Measurements from ENCODE around the gene TSPAN18. TPM values are rescaled to one million over a fixed set of nuclear protein-coding genes. Genes with fewer than 3 reads are reported as not detected.

TSPAN18 gene
- polyA plus RNA-seq, 1 of the 3 experiments (the other 2 are of a cell fraction) = 0.72 TPM

DNA sequence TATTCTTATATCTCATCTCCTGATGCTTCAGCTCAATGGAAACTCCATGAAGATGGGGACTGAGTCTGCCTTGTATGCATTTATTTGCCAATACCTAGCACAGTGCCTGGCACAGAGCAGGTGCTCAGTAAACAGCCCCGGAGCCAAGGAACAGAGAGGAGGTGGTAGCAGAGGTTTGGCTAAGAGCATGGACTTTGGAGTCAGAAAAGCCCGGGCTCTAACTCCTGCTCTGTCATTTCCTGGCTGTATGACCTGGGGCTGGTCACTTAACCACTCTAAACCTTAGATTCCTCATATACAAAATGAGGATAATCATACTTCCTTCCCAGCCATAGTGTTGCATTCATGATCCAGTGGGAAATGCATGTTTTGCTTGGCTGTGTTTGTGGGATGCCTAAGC is 187.3 kb downstream of the TSPAN18 start:
- Histone ChIP-seq H3K4me1 (ENCODE audit: control insufficient read depth in 1 of 2, insufficient read depth in 2 of 2, low read depth in 1 of 2, low read length in 1 of 2) (peaks cover 0 to 10% of the 10 kb centered on the region in 2 experiments; a peak in 1 of 4 replicates), H3K9me3 (no peaks in the 10 kb centered on the region), H3K36me3 (replicated peaks in 1 of 2; ENCODE audit: control insufficient read depth in 1 of 2, insufficient read depth in 2 of 2, low read length in 1 of 2) (no peaks in the 10 kb centered on the region), H3K27ac (ENCODE audit: low read depth in 2 of 2, low read length in 1 of 2) (no peak overlapping the region), H3K27me3 (ENCODE audit: insufficient read depth) (no peaks in the 10 kb centered on the region), H3K9me2 (no peaks in the 10 kb centered on the region), H4K20me1 (ENCODE audit: insufficient read depth) (no peaks in the 10 kb centered on the region), H3K4me3 (ENCODE audit: low read depth in 2 of 2, low read length in 1 of 2) (no peak overlapping the region), H3K4me2 (no peak overlapping the region), H3K79me2 (ENCODE audit: insufficient read depth) (no peaks in the 10 kb centered on the region), H3K9ac (no peak overlapping the region), H2AFZ (ENCODE audit: low read depth) (no peak overlapping the region), H3F3A (replicated peaks; ENCODE audit: insufficient read depth) (no peaks in the 10 kb centered on the region)
- POLR2A ChIA-PET = no interaction called here
- CTCF ChIA-PET = interaction anchor here (0.7 to 6.3 kb wide), 8 partner anchors 13 to 426 kb away, joined by 3 to 155 read pairs (median 5); no protein-coding TSS in a partner anchor
- 64% methylated on average over 2 of the region's 2 CpGs for WGBS (ENCODE audit: low lambda C conversion rate)
- DNase-seq = no peak
- TF ChIP-seq RXRA (IDR thresholded peaks at IDR 0.05; ENCODE audit: borderline replicate concordance, low read depth) (no peak), POLR2AphosphoS5 (IDR thresholded peaks at IDR 0.05; ENCODE audit: low read depth, low read length) (no peak), NFIC (IDR thresholded peaks at IDR 0.05; ENCODE audit: borderline replicate concordance) (no peak), RFX5 (IDR thresholded peaks at IDR 0.05; ENCODE audit: low read length) (no peak), TCF12 (IDR thresholded peaks at IDR 0.05) (no peak), TEAD4 (IDR thresholded peaks at IDR 0.05; ENCODE audit: borderline replicate concordance, insufficient read depth) (no peak), RCOR1 (IDR thresholded peaks at IDR 0.05; ENCODE audit: low read length) (no peak), ELF1 (IDR thresholded peaks at IDR 0.05) (no peak), JUND (IDR thresholded peaks at IDR 0.05) (no peak), YY1 (IDR thresholded peaks at IDR 0.05; ENCODE audit: low read depth) (no peak), GATA2 (CRISPR knock-in tag; IDR thresholded peaks at IDR 0.05) (no peak), EZH2phosphoT487 (IDR thresholded peaks at IDR 0.05; ENCODE audit: borderline replicate concordance, low read depth) (no peak), FOXM1 (IDR thresholded peaks at IDR 0.05; ENCODE audit: low read depth) (no peak), SMC3 (IDR thresholded peaks at IDR 0.05; ENCODE audit: low read depth, low read length) (no peak)
- TF ChIP-seq, protein P1, sequence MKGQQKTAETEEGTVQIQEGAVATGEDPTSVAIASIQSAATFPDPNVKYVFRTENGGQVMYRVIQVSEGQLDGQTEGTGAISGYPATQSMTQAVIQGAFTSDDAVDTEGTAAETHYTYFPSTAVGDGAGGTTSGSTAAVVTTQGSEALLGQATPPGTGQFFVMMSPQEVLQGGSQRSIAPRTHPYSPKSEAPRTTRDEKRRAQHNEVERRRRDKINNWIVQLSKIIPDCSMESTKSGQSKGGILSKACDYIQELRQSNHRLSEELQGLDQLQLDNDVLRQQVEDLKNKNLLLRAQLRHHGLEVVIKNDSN (IDR thresholded peaks at IDR 0.05; ENCODE audit: borderline replicate concordance, low read depth) = no peak
- TF ChIP-seq, protein P2, sequence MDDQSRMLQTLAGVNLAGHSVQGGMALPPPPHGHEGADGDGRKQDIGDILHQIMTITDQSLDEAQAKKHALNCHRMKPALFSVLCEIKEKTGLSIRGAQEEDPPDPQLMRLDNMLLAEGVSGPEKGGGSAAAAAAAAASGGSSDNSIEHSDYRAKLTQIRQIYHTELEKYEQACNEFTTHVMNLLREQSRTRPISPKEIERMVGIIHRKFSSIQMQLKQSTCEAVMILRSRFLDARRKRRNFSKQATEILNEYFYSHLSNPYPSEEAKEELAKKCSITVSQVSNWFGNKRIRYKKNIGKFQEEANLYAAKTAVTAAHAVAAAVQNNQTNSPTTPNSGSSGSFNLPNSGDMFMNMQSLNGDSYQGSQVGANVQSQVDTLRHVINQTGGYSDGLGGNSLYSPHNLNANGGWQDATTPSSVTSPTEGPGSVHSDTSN (IDR thresholded peaks at IDR 0.05) = no peak
- TF ChIP-seq, protein P3, sequence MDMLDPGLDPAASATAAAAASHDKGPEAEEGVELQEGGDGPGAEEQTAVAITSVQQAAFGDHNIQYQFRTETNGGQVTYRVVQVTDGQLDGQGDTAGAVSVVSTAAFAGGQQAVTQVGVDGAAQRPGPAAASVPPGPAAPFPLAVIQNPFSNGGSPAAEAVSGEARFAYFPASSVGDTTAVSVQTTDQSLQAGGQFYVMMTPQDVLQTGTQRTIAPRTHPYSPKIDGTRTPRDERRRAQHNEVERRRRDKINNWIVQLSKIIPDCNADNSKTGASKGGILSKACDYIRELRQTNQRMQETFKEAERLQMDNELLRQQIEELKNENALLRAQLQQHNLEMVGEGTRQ (IDR thresholded peaks at IDR 0.05; ENCODE audit: borderline replicate concordance, low read depth, low read length) = no peak

DNA sequence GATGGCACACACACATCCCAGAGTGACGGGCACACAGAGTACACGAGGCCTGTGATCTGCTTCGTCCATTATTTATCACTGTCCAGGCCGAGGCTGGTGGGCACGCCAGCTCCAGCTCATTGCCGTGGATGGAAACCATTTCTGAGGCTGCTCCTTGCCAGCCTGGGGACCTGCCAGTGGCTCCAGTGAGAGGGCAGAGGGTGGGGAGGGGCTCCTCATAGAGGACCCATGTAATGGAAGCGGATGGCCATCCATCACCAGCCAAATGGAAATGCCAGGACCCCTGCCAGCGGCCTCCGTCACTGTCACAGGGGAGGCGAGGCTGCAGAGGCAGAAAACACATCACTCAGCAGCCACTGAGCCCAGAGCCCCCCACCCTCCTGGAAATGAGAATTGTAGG is 188.2 kb downstream of the TSPAN18 start:
- Histone ChIP-seq H2AFZ (ENCODE audit: low read depth) (no peak overlapping the region), H3K36me3 (replicated peaks in 1 of 2; ENCODE audit: control insufficient read depth in 1 of 2, insufficient read depth in 2 of 2, low read length in 1 of 2) (no peaks in the 10 kb centered on the region)
- POLR2A ChIA-PET = no interaction called here
- TF ChIP-seq NRF1 (IDR thresholded peaks at IDR 0.05; ENCODE audit: low read depth, low read length) (no peak), FOXJ3 (CRISPR knock-in tag; IDR thresholded peaks at IDR 0.05) (no peak), GABPA (IDR thresholded peaks at IDR 0.05; ENCODE audit: low read depth) (no peak), MEF2A (IDR thresholded peaks at IDR 0.05; ENCODE audit: borderline replicate concordance, low read depth) (no peak), FOSL2 (IDR thresholded peaks at IDR 0.05; ENCODE audit: borderline replicate concordance, low read depth) (no peak), EP300 (IDR thresholded peaks at IDR 0.05; ENCODE audit: borderline replicate concordance in 1 of 2, low read depth in 1 of 2, low read length in 1 of 2) (no peak), RFX5 (IDR thresholded peaks at IDR 0.05; ENCODE audit: low read length) (no peak), RAD21 (IDR thresholded peaks at IDR 0.05; ENCODE audit: low read length) (no peak)
- TF ChIP-seq, protein P4, sequence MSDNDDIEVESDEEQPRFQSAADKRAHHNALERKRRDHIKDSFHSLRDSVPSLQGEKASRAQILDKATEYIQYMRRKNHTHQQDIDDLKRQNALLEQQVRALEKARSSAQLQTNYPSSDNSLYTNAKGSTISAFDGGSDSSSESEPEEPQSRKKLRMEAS (IDR thresholded peaks at IDR 0.05; ENCODE audit: low read depth) = no peak
- TF ChIP-seq, protein P5, sequence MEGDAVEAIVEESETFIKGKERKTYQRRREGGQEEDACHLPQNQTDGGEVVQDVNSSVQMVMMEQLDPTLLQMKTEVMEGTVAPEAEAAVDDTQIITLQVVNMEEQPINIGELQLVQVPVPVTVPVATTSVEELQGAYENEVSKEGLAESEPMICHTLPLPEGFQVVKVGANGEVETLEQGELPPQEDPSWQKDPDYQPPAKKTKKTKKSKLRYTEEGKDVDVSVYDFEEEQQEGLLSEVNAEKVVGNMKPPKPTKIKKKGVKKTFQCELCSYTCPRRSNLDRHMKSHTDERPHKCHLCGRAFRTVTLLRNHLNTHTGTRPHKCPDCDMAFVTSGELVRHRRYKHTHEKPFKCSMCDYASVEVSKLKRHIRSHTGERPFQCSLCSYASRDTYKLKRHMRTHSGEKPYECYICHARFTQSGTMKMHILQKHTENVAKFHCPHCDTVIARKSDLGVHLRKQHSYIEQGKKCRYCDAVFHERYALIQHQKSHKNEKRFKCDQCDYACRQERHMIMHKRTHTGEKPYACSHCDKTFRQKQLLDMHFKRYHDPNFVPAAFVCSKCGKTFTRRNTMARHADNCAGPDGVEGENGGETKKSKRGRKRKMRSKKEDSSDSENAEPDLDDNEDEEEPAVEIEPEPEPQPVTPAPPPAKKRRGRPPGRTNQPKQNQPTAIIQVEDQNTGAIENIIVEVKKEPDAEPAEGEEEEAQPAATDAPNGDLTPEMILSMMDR (IDR thresholded peaks at IDR 0.05) = no peak
- TF ChIP-seq, protein P1 (IDR thresholded peaks at IDR 0.05; ENCODE audit: borderline replicate concordance, low read depth) = no peak

More for the DNA sequence above, 188.2 kb downstream of the TSPAN18 start:
- no peaks in the 10 kb centered on the region for H3K9me3 ChIP-seq
- H3K4me2 ChIP-seq = no peak overlapping the region
- CTCF ChIA-PET = interaction anchor here (0.8 to 6.3 kb wide), 5 partner anchors 12 to 298 kb away, joined by 4 to 155 read pairs (median 6); no protein-coding TSS in a partner anchor
- no peak overlapping the region for H3K4me3 ChIP-seq (ENCODE audit: low read depth in 2 of 2, low read length in 1 of 2)
- no peaks in the 10 kb centered on the region for H4K20me1 ChIP-seq (ENCODE audit: insufficient read depth)
- 60% methylated on average over 6 of the region's 10 CpGs for WGBS (ENCODE audit: low lambda C conversion rate)
- no peak overlapping the region for H3K9ac ChIP-seq
- DNase-seq = no peak
- H3K9me2 ChIP-seq = no peaks in the 10 kb centered on the region
- H3K27ac ChIP-seq (ENCODE audit: low read depth in 2 of 2, low read length in 1 of 2) = no peak overlapping the region
- no peaks in the 10 kb centered on the region for H3K27me3 ChIP-seq (ENCODE audit: insufficient read depth)
- H3F3A ChIP-seq (replicated peaks; ENCODE audit: insufficient read depth) = no peaks in the 10 kb centered on the region
- no peaks in the 10 kb centered on the region for H3K79me2 ChIP-seq (ENCODE audit: insufficient read depth)
- H3K4me1 ChIP-seq (ENCODE audit: control insufficient read depth in 1 of 2, insufficient read depth in 2 of 2, low read depth in 1 of 2, low read length in 1 of 2) = peaks cover 0 to 10% of the 10 kb centered on the region in 2 experiments; a peak in 1 of 4 replicates
